SH-SY5Y (cell line): Measurements from ENCODE around the gene TACC2.

ENCODE experiments used
- GATA2 ChIP-seq: IDR thresholded peaks from 2 replicates; pipeline ENCODE4 v1.6.1; 2011; ENCODE audit warnings: mild to moderate bottlenecking, low read depth, low read length
- GATA3 ChIP-seq: IDR thresholded peaks from 2 replicates; pipeline ENCODE4 v1.6.1; 2011; ENCODE audit warnings: low read depth, mild to moderate bottlenecking, low read length, moderate library complexity

DNA sequence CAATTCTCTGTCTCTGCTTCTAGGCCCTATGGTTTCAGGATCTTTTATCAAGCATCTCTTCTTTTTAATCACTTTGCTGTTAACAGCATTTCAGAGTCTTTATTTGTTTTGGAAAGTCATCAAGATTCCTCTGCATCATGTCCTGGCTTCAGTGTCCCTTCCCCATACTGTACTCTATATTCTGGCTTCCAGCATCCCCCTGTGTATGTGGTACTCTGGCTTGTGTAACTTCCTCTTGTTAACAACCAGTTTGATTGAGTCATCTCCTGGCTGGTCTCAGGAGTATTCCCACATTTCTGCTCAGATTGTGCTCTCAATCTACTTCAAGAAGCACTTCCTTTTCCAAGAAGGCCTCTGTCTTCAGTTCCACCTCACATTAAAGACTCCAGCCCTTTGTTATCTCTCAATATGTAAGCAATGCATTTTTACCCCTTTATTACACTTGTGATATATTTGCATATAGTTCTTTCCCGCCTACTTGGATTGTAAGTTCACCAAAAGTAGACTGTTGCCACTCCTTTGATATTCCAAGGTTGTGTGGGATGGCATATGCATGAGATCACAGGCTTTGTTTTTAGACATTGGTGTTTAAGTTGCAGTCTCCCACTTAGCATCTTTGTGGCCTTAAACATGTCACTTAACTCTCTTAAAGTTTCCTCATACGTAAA is 46.1 kb upstream of the TACC2 start:
- no peak for TF ChIP-seq GATA2
- TF ChIP-seq GATA3, result no peak
